HG02610 (cell line): ENCODE data around the gene SPTLC3.

Experiments used
- ATAC-seq: cut with Tn5 transposase; IDR thresholded peaks from one replicate; pipeline ENCODE4 v1.9.1; 2021; ENCODE audit warnings: mild to moderate bottlenecking, moderate library complexity; ENCODE audit not compliant: unreplicated experiment

Gene SPTLC3

DNA sequence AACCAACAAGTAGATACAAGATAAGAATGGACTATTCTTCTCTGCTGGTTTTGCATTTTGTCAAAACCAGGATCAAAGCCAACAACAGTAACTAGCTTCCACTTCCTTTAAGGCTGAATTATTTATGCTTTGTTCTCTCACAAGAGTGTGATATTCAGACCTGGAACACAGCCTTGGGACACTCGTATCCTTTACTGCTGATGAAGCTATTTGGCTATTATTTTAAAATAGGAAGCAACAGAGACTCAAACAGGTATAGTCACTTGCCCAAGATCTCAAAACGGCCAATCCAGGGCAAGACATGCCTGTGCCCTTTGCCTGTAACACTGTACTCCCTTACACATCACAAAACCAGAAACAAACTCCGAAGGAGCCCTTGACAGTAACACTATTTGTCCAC, 19.9 kb downstream of the SPTLC3 start:
- no peak for ATAC-seq

GRCh38 chr20:13029687-13030375, 21.1 kb downstream of the SPTLC3 start:
- ATAC-seq, result no peak

- no peak for ATAC-seq
Measured at GRCh38 chr20:13031751-13032150, 23.0 kb downstream of the SPTLC3 start.

GRCh38 chr20:13034115-13034514, 25.3 kb downstream of the SPTLC3 start:
- ATAC-seq, result no peak

- ATAC-seq, result no peak
Measured at GRCh38 chr20:13034936-13035335, 26.2 kb downstream of the SPTLC3 start.

DNA sequence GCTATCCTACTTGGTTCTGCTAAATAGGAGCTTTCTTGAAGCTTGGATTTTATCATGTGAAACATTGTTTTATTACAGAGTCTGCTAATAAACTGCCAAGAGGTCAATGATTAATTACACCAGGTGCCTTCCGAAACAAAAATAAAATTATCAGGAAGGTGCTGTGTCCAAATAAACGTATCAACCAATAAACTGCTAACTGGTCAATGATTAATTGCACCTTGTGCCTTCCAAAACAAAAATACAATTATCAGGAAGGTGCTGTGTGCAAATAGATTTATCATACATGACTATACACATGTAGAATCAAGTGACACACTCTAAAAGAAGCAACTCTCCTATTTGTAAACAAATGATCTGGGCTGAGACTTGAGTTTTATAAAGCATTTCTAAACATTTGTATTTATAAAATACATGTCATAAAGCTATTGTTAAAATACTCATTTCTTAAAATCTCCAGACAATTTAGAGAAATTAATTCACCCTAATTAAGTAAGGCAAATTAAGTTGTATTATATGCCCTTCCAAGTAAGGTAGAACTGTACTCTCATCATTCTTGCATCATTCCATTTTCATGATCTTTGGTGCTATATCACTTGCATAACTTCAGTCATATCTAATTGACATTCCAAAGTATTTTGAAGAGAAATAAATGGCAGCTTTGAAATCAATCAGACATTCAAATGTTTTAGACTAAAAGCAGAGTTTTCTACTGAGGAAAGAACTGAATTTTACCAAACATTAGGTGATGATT, 26.8 kb downstream of the SPTLC3 start:
- ATAC-seq, result no peak

GRCh38 chr20:13037727-13038126, 29.0 kb downstream of the SPTLC3 start:
- no peak for ATAC-seq

DNA sequence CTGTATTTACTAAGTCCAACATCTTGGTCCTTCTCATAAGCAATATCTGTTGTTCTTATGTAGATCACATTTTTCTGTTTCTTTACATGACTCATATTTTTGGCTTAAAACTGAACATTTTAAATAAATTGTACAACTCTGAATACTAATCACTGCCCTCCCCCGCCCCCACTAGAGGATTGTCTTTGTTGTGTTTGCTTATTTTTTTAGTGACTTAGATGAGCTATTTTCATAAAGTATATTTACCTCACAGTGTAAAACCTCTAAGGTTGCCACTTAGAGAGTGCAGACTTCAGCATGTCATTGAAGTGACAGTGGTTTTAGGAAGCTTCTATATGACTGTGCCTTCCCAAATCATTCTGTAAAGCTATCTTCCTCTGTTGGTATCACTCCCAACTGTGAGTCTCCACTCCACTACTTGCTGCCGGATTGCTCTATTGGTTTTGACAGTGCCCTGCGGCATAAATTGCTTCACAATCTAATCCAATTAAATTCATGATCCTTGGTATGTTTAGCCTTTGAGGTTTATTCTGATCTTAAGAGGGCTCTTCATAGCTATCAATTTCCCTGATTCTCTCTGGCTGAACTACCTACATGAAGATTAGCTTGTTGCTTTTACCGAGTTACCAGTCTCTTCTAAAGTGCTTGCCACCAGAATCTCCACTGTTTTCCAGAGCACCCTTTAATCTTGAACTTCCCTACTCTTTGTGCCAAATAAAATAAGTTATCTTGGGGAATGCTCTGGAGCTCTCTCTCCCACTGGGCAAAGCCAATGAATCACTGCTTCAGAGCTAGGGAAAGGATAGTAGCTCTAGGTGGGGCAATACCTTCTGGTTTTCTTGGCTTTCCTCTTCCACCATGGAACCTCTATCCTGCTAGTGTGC, 33.0 kb downstream of the SPTLC3 start:
- ATAC-seq, result no peak

DNA sequence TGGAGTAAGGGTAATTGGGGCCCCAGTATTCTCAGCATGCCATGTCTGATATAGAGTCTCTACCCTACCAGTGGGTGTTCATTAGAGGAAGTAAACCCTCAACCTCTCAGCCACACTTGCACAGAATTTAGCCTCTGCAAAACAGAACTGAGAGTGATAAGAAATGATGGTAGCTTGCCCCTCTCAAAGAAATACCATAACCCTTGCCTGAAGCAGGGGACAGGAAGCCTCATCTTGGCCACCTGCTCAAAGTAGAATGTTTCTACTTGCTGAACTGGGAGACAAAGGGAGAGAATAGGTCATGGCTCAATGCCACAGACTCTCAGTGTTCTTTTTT, 33.7 kb downstream of the SPTLC3 start:
- ATAC-seq, result no peak

GRCh38 chr20:13046409-13046808, 37.6 kb downstream of the SPTLC3 start:
- no peak for ATAC-seq

- no peak for ATAC-seq
Measured at GRCh38 chr20:13054011-13054410, 45.2 kb downstream of the SPTLC3 start.

GRCh38 chr20:13058666-13059389, 50.1 kb downstream of the SPTLC3 start:
- no peak for ATAC-seq

DNA sequence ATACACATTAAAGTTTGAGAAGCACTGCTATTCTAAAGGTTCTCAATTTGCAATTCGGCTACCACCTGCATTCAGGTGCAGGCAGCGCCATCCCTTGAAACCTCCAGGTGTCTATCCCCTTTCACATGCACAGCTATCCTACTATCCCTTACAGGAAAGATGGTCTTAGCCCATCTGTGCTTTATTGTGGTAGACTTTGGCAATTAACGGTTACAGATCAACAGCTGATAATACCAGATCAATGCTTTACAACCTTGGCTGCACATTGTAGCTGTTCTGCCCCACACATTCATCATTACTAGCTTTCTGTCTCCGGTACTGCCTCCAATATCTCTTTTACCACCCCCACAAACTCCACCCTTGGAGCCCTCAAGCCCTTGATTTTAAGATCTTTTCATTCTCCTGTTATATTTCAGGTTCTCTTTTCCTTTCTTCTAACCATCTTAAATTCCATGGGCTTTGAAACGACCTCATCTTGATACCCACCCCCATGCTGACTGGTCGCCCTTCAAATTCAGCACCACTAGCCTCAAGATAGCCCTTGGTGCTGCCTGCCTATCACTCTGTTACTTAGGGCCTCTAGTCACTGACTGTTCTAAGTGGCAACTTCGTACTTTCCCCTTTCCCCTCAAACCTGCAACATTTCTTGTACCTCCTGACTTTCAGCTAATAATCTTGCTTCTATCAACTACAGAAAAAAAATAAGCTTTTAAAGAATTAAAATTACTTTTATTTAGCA, 50.8 kb downstream of the SPTLC3 start:
- ATAC-seq, result no peak

DNA sequence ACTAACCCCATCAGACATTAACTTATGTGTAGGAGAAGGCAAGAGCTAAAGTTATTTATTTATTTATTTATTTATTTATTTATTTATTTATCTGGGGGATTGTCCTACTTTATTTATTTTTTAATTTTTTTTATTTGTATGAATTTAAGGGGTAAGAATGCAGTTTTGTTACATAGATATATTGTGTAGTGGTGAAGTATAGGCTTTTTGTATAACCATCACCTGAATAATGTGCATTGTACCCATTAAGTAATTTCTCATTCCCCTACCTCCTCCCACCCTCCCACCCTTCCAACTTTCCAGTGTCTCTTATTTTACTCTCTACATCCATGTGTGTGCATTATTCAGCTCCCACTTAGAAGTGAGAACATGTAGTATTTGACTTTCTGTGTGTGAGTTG, 51.6 kb downstream of the SPTLC3 start:
- ATAC-seq, result no peak

GRCh38 chr20:13061381-13061780, 52.6 kb downstream of the SPTLC3 start:
- no peak for ATAC-seq

GRCh38 chr20:13062789-13063188, 54.0 kb downstream of the SPTLC3 start:
- no peak for ATAC-seq

DNA sequence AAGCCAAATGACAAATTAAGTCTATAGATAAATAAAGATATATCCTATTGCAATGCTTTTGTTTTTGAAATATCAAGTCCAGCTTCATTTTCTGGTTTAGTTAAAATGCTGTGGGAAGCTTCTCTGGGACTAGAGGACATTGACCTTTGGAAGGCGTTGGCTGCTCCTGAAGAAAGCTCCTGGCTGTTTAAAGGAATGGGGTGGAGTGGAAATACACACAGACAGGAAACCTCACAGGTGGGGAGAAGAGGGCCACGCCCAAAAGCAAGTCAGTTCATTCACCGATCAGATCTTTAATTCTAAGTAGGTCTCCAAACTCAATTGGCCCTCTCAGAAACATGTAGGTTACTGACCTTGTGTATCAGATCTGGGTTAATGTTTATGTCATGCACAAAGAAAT, 59.6 kb downstream of the SPTLC3 start:
- ATAC-seq, result no peak

DNA sequence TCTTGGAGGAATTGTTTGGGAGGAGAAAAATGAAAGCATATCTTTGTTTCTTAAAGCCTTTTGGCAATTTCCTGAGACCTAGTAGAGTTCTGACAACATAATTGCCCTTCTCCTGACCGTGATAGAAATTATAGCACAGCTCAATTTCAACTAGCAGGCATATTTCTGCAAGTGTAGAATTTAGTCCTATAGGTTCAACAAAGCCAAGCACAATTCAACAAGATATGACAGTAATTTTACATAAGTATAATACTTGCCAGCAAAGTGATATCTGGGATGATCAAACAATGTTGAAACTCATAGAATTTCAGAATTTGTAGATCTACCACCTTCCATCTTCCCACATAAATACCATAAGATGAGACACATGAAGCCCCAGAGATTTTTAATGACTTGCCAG, 73.1 kb downstream of the SPTLC3 start:
- no peak for ATAC-seq

DNA sequence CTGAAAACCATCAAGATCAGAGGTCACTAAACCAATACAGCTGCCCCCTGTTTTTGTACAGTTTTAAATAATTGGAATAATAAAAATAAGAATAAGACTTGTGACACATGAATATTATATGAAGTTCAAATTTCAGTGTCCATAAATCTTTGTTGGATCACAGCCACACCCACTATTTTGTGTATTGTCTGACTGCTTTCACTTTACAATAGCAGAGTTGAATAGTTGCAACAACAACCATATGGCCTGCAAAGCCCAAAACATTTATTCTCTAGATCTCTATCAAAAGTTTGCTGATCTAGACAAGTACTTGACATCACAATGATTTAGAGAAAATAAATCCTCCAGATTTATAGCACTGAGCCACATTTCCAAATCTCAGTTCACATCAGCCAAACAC, 73.6 kb downstream of the SPTLC3 start:
- ATAC-seq, result no peak

DNA sequence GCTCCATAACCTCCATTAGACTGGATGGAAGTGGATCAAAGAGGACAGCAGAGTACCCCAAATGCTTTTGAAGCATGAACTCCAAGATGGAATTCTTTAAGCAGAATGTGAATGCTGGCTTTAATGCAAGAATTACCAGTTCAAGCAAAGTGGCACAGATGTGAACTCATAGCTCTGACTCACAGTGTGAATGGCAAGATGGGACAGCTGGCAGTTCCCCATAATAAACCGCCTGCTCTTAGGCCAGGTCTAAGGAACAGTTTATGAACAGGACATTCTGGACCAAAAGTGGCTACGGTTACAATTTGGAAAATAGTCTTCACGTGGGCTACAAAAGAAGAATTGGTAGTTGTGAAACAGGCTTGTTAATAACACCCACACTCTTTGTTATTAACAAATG, 76.5 kb downstream of the SPTLC3 start:
- no peak for ATAC-seq
